HepG2 (cell line): ENCODE results near the gene FKBP8. TPM values are rescaled to one million over a fixed set of nuclear protein-coding genes. Genes with fewer than 3 reads are reported as not detected.

Source experiments
- CREB1 ChIP-seq, 2 experiments: fragments of 450-650 bp in 1 of 2; IDR thresholded peaks; 2 replicates each; pipeline ENCODE4 v1.6.1; 2016 to 2017; ENCODE audit warnings: control low read depth in 1 of 2, mild to moderate bottlenecking in 1 of 2, missing compliant biosample characterization in 1 of 2, missing genetic modification characterization in 1 of 2
- HDAC1 ChIP-seq: sonication (generic); formaldehyde crosslinking; IDR thresholded peaks from 2 replicates; pipeline ENCODE4 v1.5.1; 2020; ENCODE audit warnings: mild to moderate bottlenecking, missing genetic modification reagents
- JARID2 ChIP-seq: sonication (generic); formaldehyde crosslinking; IDR thresholded peaks from 2 replicates; pipeline ENCODE4 v1.8.1; 2023; ENCODE audit warnings: missing genetic modification reagents, inconsistent platforms; ENCODE audit not compliant: insufficient replicate concordance
- KMT2A ChIP-seq: sonication (generic); formaldehyde crosslinking; IDR thresholded peaks from 2 replicates; pipeline ENCODE4 v1.4.0; 2020; ENCODE audit warnings: missing genetic modification reagents
- LCORL ChIP-seq, 2 experiments: fragments of 450-650 bp in 1 of 2; sonication (generic) in 1 of 2; formaldehyde crosslinking in 1 of 2; IDR thresholded peaks; 2 replicates each; pipeline versions ENCODE4 v1.5.0 to v1.6.1; 2017 to 2020; ENCODE audit warnings: antibody characterized with exemption in 1 of 2, missing genetic modification reagents in 1 of 2
- MEIS2 ChIP-seq: sonication (generic); formaldehyde crosslinking; IDR thresholded peaks from 2 replicates; pipeline ENCODE4 v1.9.0; 2021; ENCODE audit warnings: mild to moderate bottlenecking, missing genetic modification reagents
- NR2F6 ChIP-seq, 2 experiments: IDR thresholded peaks; 2 replicates each; pipeline ENCODE4 v1.6.1; 2016; ENCODE audit warnings: antibody characterized with exemption in 1 of 2, mild to moderate bottlenecking in 1 of 2
- POGZ ChIP-seq: sonication (generic); formaldehyde crosslinking; IDR thresholded peaks from 2 replicates; pipeline ENCODE4 v1.4.0; 2020; ENCODE audit warnings: mild to moderate bottlenecking, missing genetic modification reagents
- RARA ChIP-seq: IDR thresholded peaks from 2 replicates; pipeline ENCODE4 v1.6.1; 2016; ENCODE audit warnings: missing genetic modification reagents, missing compliant biosample characterization
- TAF1 ChIP-seq: sonication (generic); formaldehyde crosslinking; IDR thresholded peaks from 2 replicates; pipeline ENCODE4 v1.4.0; 2020; ENCODE audit warnings: missing genetic modification reagents
- THAP8 ChIP-seq: sonication (generic); formaldehyde crosslinking; IDR thresholded peaks from 2 replicates; pipeline ENCODE4 v1.5.1; 2020; ENCODE audit warnings: missing genetic modification reagents, mild to moderate bottlenecking, borderline replicate concordance
- YY1 ChIP-seq: IDR thresholded peaks from 2 replicates; pipeline ENCODE4 v1.6.1; 2011; ENCODE audit warnings: low read length, low read depth, moderate library complexity, mild to moderate bottlenecking; ENCODE audit not compliant: insufficient read depth, insufficient replicate concordance
- ZEB1 ChIP-seq: IDR thresholded peaks from 2 replicates; pipeline ENCODE4 v1.6.1; 2012; ENCODE audit warnings: mild to moderate bottlenecking, low read depth, inconsistent platforms; ENCODE audit not compliant: insufficient replicate concordance
- ZNF280D ChIP-seq: sonication (generic); formaldehyde crosslinking; IDR thresholded peaks from 2 replicates; pipeline ENCODE4 v1.5.1; 2020; ENCODE audit warnings: mild to moderate bottlenecking, missing genetic modification reagents
- ZNF567 ChIP-seq: sonication (generic); formaldehyde crosslinking; IDR thresholded peaks from 2 replicates; pipeline ENCODE4 v1.8.1; 2023; ENCODE audit warnings: mild to moderate bottlenecking, missing genetic modification reagents, borderline replicate concordance
- ZNF652 ChIP-seq: IDR thresholded peaks from 2 replicates; pipeline ENCODE4 v1.6.1; 2016; ENCODE audit warnings: low read depth, borderline replicate concordance
- ZNF691 ChIP-seq: sonication (generic); formaldehyde crosslinking; IDR thresholded peaks from 2 replicates; pipeline ENCODE4 v1.4.0; 2020; ENCODE audit warnings: missing genetic modification reagents, low read depth, mild to moderate bottlenecking, borderline replicate concordance
- polyA plus RNA-seq, 8 experiments: library from polyadenylated mRNA; depleted of rRNA in 3 of 8; stranded (reverse) in 7 of 8; unstranded in 1 of 8; fragments of >200 nt; fragmentation: Illumina TruSeq in 4 of 8; extraction: Trizol in 4 of 8; gene quantifications; 2 replicates each; pipeline versions ENCODE4 v1.2.1 to v1.2.3, GENCODE V29; 2011 to 2016; ENCODE audit warnings: low read depth in 4 of 8, missing spikeins in 1 of 8, mixed read lengths in 1 of 8; ENCODE audit not compliant: insufficient read depth in 1 of 8
- total RNA-seq, 5 experiments: library from RNA; depleted of rRNA; stranded (reverse); fragments of >200 nt; fragmentation: Illumina TruSeq; extraction: Trizol; gene quantifications; 2 replicates each; pipeline ENCODE4 v1.2.3, GENCODE V29; 2016; ENCODE audit warnings: low read depth in 1 of 5
- TF ChIP-seq, protein P1 (sequence below): sonication (generic); formaldehyde crosslinking; IDR thresholded peaks from 2 replicates; pipeline ENCODE4 v1.8.0; 2022; ENCODE audit warnings: missing genetic modification reagents, mild to moderate bottlenecking, moderate library complexity, borderline replicate concordance
- TF ChIP-seq, protein P2 (sequence below): sonication (generic); formaldehyde crosslinking; IDR thresholded peaks from 2 replicates; pipeline ENCODE4 v1.5.0; 2020; ENCODE audit warnings: mild to moderate bottlenecking, low read depth, missing genetic modification reagents, borderline replicate concordance

FKBP8 gene
- total and polyA plus RNA-seq, 2 of the 13 experiments (the other 11 are each of a cell fraction or from before 2014, with no cell fraction given) = 81.7 to 93.9 TPM

GRCh38 chr19:18503971-18504885 is 39.1 kb downstream of the FKBP8 start (continued):
- TF ChIP-seq, protein P1, sequence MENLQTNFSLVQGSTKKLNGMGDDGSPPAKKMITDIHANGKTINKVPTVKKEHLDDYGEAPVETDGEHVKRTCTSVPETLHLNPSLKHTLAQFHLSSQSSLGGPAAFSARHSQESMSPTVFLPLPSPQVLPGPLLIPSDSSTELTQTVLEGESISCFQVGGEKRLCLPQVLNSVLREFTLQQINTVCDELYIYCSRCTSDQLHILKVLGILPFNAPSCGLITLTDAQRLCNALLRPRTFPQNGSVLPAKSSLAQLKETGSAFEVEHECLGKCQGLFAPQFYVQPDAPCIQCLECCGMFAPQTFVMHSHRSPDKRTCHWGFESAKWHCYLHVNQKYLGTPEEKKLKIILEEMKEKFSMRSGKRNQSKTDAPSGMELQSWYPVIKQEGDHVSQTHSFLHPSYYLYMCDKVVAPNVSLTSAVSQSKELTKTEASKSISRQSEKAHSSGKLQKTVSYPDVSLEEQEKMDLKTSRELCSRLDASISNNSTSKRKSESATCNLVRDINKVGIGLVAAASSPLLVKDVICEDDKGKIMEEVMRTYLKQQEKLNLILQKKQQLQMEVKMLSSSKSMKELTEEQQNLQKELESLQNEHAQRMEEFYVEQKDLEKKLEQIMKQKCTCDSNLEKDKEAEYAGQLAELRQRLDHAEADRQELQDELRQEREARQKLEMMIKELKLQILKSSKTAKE = peak; percentile 42; the same call in 1 of the 2 replicates
- TF ChIP-seq RARA (peak; percentile 30), YY1 (peak; percentile 20), JARID2 (no peak), ZEB1 (no peak), ZNF567 (no peak), ZNF280D (CRISPR knock-in tag) (0 out of 2 replicates have a peak, but pooled peaks have one; percentile 46), HDAC1 (peak; percentile 67), ZNF691 (CRISPR knock-in tag) (no peak; the same call in 1 of the 2 replicates), ZNF652 (CRISPR knock-in tag) (peak; percentile 80; the same call in 1 of the 2 replicates), CREB1 (IDR thresholded peaks at IDR 0.05) (0 out of 2 replicates have a peak, but pooled peaks have one; percentile 19), CREB1 (CRISPR knock-in tag; IDR thresholded peaks at IDR 0.05) (no peak), POGZ (CRISPR knock-in tag) (0 out of 2 replicates have a peak, but pooled peaks have one; percentile 12), NR2F6 (IDR thresholded peaks at IDR 0.05) (0 out of 2 replicates have a peak, but pooled peaks have one; percentile 8), NR2F6 (CRISPR knock-in tag; IDR thresholded peaks at IDR 0.05) (no peak; the same call in 1 of the 2 replicates), TAF1 (CRISPR knock-in tag) (peak; percentile 65; the same call in 1 of the 2 replicates), MEIS2 (CRISPR knock-in tag) (peak; percentile 40; the same call in 1 of the 2 replicates), THAP8 (CRISPR knock-in tag) (no peak), KMT2A (CRISPR knock-in tag) (no peak; the same call in 1 of the 2 replicates), LCORL (IDR thresholded peaks at IDR 0.05) (no peak), LCORL (CRISPR knock-in tag; IDR thresholded peaks at IDR 0.05) (0 out of 2 replicates have a peak, but pooled peaks have one; percentile 24)
- TF ChIP-seq, protein P2, sequence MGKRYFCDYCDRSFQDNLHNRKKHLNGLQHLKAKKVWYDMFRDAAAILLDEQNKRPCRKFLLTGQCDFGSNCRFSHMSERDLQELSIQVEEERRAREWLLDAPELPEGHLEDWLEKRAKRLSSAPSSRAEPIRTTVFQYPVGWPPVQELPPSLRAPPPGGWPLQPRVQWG = no peak
